Diencephalon (tissue), 1 donor: Measurements from ENCODE around the gene STK35. TPM values are rescaled to one million over a fixed set of nuclear protein-coding genes. Genes with fewer than 3 reads are reported as not detected.

Experiments used
- small RNA-seq: library from RNA; depleted of rRNA; stranded (forward); fragments of <200 nt; gene quantifications from one replicate; pipeline ENCODE3, GENCODE V24; 2014
- total RNA-seq: library from RNA; depleted of rRNA; stranded (reverse); fragments of >200 nt; gene quantifications from one replicate; pipeline ENCODE4 v1.2.3, GENCODE V29; 2014

The STK35 gene
- 13.4 TPM for total RNA-seq

GRCh38 chr20:2101057-2101864 is at the start of gene STK35:
STK35 (plus strand) TSS chr20:2101827; CDS start chr20:2101882, 55 bp downstream.

Small RNA genes lying within 50 kb of the gene (small RNA-seq; reads per million reads assigned to genes)
- not detected for gene RPL7P2

Other genes starting within 250 kb of the STK35 start
- gene SIRPA, start 206.4 kb upstream of the STK35 start, total RNA-seq = 15.7 TPM
- gene PDYN, start 107.8 kb upstream of the STK35 start, total RNA-seq = 35.5 TPM
- gene TGM3, start 194.2 kb downstream of the STK35 start, total RNA-seq = 0.46 TPM